Sigmoid colon (tissue), 3 donors: ENCODE measurements around the gene JMJD1C.

Source experiments
- CTCF ChIP-seq, 4 experiments: fragments of 450-650 bp in 3 of 4; fragments of 200-600 bp in 1 of 4; IDR thresholded peaks; one replicate each; pipeline ENCODE4 v1.5.1; 2016 to 2019; ENCODE audit warnings: antibody characterized with exemption in 4 of 4, mild to moderate bottlenecking in 3 of 4, moderate library complexity in 2 of 4
- POLR2A ChIP-seq, 2 donors: fragments of 450-650 bp; IDR thresholded peaks; one replicate each; pipeline ENCODE4 v1.6.1; 2016; ENCODE audit warnings: antibody characterized with exemption in 2 of 2, mild to moderate bottlenecking in 2 of 2, moderate library complexity in 2 of 2

- no peak for TF ChIP-seq POLR2A (IDR thresholded peaks at IDR 0.05)
- TF ChIP-seq CTCF (IDR thresholded peaks at IDR 0.05): no peak
Observed at GRCh38 chr10:63375859-63376258, 89.9 kb downstream of the JMJD1C start.
